ENCODE results near the gene PALM3.

DNA sequence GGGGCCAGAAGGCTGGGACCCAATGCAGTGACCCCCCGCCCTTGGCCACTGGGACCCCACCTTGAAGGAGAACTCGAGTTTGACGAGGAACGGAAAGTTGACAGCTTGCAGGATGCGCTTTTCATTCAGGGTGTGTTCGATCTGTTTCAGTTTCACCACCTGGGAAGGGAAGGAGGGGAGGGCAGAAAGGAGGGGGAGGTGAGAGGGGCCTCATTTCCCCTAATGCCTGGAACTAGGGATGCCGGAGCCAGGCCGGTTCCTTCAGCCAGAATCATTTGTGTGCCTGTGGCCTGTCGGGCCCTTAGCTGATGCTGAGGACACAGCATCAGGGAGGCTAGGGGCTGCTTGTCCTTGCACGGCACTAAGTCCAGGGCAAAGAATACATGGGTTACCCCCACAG is 40.9 kb upstream of the PALM3 start:
- TF ChIP-seq, protein P1, sequence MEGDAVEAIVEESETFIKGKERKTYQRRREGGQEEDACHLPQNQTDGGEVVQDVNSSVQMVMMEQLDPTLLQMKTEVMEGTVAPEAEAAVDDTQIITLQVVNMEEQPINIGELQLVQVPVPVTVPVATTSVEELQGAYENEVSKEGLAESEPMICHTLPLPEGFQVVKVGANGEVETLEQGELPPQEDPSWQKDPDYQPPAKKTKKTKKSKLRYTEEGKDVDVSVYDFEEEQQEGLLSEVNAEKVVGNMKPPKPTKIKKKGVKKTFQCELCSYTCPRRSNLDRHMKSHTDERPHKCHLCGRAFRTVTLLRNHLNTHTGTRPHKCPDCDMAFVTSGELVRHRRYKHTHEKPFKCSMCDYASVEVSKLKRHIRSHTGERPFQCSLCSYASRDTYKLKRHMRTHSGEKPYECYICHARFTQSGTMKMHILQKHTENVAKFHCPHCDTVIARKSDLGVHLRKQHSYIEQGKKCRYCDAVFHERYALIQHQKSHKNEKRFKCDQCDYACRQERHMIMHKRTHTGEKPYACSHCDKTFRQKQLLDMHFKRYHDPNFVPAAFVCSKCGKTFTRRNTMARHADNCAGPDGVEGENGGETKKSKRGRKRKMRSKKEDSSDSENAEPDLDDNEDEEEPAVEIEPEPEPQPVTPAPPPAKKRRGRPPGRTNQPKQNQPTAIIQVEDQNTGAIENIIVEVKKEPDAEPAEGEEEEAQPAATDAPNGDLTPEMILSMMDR (IDR thresholded peaks at IDR 0.05), result no peak
- TF ChIP-seq POLR2A (IDR thresholded peaks at IDR 0.05), result no peak

Measured in vagina (tissue), 2 donors.